IPS-11a (cell line): ENCODE results near the gene NEDD4.
"Not testable (repeated sequence)": the region's sequence is repeated elsewhere in the genome, so short reads cannot be mapped to it uniquely, and the experiment has no call there.

Experiments
- H3K4me3 ChIP-seq: one replicate; pipeline ENCODE4 v1.5.1; 2013; ENCODE audit warnings: low read depth, low read length, control low read depth

NEDD4 gene

DNA sequence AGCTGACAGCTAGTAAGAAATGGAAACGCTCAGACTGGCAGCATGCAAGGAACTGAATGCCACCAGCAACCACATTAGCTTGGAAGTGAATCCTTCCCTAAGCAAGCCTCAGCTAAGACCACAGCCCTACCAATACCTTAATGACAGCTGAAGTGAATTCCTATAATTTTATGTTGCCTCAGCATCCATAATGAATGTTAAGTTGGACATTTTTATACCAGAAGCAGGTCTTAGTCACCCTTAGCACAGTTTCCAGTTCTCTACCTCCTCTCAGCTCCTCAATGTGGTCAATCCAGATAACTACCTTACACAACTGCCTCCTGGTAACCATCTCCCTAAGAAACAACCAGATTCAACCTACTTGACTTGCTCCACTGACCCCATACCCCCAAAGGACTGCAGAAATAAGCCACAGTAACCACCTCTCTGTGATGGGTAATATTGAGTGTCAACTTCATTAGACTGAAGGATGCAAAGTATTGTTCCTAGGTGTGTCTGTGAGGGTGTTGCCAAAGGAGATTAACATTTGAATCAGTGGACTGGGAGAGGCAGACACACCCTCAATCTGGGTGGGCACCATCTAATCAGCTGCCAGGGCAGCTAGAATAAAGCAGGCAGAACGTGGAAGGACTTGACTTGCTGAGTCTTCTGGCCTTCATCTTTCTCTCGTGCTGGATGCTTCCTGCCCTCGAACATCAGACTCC, 33.5 kb downstream of the NEDD4 start:
- no peak overlapping the region for H3K4me3 ChIP-seq

DNA sequence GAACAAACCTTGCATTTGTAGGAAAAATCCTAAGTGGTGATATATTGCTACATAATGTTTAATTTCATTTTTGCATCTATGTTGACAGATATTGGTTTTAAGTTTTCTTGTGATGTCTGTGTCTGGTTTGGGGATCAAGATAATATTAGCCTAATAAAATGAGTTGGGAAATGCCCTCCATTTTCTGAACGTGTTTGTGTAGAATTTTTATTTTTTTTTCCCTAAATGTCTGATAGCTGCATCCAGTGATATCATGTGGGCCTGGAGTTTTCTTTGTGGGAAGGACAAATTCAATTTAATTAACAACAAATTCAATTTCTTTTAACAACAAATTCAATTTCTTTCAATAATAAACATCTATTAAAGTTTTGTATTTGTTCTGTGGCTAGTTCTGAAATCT, 35.1 kb downstream of the NEDD4 start:
- H3K4me3 ChIP-seq, result no peak overlapping the region

DNA sequence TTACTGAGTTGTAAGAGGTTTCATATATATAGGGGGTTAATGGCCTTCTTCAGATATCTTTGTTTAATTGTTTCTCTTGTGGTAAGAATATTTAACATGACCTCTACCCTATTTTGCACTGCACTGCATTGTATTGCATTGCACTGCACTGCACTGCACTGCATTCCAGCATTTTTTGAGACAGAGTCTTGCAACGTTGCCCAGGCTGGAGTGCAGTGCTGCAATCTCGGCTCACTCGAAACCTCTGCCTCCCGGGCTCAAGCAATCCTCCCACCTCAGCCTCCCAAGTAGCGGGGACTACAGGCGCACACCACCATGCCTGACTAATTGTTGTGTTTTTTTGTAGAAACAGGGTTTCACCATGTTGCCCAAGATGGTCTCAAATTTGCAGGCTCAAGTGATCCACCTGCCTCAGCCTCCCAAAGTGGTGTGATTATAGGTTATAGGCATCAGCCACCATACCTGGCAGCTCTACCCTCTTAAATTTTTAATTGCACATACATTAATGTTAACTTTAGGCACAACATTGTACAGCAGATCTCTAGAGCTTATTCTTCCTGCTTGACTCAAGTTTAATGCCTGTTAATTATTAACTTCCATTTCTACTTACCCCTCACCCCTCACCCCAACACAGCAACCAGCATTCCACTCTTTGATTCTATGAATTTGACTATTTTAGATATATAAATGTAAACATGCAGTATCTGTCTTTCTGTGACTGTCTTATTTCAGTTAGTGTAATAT, 38.4 kb downstream of the NEDD4 start:
- H3K4me3 ChIP-seq, result no peak overlapping the region

DNA sequence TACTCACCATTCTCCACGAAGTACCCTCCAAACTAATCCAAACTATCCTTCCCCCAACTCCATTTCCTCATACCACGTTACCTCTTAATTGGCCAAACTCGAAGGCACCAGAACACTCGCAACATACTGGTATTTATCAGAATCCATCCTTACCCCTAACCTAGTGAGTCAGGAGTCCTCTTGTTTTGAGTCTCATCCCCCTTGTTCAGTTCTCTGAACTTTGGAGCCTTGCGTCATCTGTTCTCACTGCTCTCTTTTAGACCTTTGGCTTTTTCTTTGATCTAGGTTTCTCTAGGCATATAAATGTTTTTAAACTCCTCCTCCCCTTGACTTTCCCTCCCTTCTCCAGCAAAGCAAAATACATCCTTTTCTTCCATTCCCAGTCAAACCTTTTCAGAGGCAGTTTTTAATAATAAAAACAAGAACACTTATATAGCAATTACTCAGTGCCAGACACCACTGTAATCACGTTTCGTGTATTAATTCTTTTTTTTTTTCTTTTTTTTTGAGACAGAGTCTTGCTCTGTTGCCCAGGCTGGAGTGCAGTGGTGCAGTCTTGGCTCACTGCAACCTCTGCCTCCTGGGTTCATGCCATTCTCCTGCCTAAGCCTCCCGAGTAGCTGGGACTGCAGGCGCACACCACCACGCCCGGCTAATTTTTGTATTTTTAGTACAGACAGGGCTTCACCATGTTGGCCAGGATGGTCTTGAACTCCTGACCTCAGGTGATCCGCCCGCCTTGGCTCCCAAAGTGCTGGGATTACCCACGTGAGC, 40.7 kb downstream of the NEDD4 start:
- H3K4me3 ChIP-seq, result not testable (repeated sequence)

- H3K4me3 ChIP-seq, result not testable (repeated sequence)
These were observed 48.8 kb downstream of the NEDD4 start for GRCh38 chr15:55944606-55945005.

DNA sequence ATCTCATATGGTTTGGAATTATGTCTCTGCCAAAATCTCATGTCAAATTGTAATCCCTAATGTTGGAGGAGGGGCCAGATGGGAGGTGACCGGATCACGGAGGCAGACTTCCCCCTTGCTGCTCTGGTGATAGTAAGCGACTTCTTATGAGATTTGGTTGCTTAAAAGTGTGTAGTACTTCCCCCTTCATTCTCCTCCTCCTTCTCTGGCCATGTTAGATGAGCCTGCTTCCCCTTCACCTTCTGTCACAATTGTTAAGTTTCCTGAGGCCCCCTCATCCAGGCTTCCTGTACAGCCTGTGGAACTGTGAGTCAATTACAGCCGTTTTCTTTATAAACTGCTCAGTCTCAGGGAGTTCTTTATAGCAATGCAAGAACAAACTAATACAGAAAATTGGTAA, 51.1 kb downstream of the NEDD4 start:
- H3K4me3 ChIP-seq, result no peak overlapping the region

DNA sequence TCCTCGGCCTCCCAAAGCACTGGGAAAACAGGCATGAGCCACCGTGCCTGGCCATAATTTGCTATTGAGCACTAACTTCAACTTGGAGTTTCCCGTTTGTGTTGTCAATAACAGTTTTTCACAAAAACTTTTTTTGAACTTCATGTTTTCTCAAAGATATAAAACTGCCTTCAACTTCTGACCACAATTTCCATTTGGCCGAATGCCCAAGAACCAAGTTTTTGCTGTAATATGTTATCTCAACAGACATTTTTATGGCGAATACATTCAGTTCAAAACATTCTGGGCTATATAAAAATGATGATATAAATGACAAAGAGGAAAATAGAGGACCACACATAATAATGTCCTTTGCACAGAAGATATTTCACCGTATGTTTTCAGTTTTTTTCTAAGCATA, 56.4 kb downstream of the NEDD4 start:
- H3K4me3 ChIP-seq, result no peak overlapping the region

- H3K4me3 ChIP-seq, result no peak overlapping the region
These were observed 64.5 kb downstream of the NEDD4 start for GRCh38 chr15:55928955-55929354.

DNA sequence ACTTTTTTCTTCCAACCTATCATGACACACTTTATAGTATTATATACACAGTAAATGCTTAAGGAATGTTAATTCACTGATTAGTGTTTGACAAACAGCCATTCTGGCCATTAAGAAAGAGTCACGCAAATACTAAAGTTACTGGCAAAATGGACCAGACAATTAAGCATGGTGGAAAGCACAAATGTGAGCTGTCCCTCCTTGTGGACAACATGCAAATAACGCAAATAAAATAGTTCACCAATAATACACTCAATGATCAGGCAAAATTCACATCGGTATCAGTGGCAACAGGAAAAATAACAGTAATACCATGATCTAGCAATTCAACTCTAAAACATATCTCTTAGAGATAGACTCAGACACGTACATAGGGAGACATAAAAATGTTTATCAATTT, 71.7 kb downstream of the NEDD4 start:
- H3K4me3 ChIP-seq, result no peak overlapping the region

- H3K4me3 ChIP-seq, result no peak overlapping the region
These were observed 75.5 kb downstream of the NEDD4 start for GRCh38 chr15:55917881-55918296.

DNA sequence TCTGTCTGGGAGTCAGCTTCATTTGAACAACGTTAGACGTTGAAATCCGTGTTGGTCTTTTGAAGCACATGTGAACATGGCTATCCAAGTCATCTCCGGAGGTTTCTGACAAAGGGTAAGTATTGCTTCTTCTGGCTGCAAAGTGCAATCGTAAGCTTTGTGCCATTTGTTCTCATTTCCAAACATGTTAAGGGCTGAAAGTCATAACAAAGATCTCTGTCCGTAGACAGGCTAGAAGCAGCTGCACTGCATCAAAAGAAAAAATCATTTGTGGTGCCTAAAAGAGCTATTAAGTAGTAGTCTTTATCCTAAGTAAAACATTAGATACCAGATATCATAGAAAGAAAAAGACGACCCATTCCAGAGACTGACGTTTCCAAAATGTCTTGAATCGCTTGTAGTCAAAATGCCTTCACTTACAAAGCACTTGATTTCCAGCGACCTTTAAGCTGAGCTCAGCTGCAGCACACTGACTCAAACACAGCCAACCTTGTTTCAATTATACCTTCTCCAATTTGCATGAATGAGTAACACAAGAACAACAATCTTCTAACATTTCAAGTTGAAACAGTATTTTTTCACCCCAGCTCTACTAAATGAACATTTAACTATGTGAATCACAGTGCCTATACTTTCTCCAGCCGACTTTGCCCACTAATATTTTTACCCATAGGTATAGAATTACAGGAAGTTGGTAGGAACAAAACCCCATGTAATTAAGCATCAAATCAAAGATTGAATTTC, 76.6 kb downstream of the NEDD4 start:
- no peak overlapping the region for H3K4me3 ChIP-seq

DNA sequence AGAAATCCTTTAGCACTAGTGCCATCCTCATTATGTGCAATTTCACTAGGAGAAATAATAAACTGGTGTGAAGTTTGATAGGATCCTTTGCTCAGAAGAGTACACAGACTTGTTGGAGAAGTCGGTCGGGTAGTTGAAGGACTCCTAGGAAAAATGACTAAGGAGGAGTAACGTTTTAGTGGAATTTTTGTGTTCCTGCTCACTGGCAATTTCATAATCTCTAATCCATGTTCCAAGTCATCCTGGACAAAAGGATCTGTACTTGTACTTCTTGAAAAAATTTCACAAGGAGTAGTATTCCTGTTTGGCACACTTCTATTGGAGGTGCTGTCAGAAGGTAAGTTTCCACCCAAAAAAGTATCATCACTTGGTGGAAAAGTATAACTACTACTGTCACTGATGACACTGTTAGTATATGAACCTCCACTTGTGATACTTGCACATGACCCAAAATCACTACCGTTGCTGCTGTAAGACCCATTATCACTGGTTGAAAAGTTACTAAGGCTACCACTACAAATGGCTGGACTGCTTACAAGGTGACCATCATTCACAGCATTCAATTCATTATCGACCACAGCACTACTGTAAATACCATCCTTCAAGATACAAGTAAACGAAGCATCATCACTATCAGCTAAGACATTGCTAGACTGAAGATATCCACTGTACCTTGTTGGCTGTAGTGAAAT, 77.4 kb downstream of the NEDD4 start:
- no peak overlapping the region for H3K4me3 ChIP-seq

DNA sequence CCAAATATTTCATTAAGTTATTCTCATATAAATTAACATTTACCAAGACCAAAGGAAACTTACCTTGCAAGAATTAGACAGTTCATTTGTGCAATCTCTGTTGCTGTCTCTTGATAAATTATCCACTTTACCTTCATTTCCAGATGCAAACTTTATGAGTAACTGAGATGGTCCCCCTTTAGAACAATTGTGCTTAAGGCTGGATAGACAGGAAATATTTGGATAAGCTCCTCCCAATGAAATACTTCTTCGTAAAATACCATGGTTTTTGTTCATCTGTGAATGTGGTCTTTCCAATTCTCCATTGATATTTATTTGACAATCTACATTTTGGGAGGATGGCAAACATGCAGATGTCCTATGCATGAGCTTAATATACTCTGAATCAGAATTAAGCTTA, 78.2 kb downstream of the NEDD4 start:
- no peak overlapping the region for H3K4me3 ChIP-seq

DNA sequence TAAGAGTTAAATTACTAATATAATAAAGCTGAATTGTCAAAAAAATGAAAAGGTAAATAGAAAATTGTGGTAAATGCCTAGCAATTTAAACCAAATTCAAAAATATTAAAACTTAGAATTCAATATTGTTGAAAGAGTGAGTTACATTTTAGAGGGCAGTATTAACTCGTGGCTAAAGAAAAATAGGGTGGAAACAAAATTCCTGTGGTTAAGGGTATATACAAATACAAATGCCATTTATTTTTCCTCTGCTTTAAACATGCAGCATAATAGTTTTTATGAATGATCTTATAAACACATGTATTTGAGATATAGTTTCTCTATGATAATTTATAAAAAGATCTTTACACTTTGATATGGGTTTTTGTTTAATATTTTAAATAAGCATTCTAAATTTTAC, 79.0 kb downstream of the NEDD4 start:
- no peak overlapping the region for H3K4me3 ChIP-seq

GRCh38 chr15:55912982-55913381, 80.4 kb downstream of the NEDD4 start:
- H3K4me3 ChIP-seq, result no peak overlapping the region

DNA sequence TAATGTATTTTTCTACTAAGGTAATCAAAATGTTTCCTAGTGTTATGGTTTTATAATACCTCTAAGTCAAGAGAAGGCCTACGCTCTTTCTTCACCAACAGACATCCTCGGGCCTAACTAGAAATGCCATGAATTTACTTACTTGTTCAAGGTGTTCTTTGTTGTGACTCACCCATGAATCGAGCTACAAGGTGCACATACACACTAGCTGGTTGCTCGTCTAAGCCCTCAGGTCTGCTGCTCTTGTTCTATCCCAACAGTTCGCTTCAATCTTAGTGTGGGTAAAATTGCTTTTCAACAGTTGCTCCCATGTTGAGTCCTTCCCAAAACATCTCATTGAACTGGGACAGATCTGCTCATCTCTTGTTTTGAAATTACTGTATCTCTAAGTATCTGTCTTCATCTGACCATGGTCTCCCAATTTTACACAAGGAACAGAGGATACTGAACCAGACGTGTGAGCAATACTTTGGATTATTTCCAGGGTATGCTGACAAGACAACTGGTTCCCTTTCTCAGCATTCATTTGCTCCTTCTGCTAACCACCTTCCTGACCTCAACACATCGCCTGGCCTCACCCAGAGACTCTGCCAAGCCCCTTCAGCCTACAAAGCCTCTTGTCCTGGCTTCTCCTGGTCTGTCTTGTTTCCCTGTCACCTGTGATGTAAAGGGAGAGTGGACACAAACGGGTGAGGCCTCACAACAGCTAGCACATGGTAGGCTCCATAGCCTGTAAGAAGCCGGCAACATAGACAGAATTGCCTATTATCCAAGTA, 84.2 kb downstream of the NEDD4 start:
- no peak overlapping the region for H3K4me3 ChIP-seq

- no peak overlapping the region for H3K4me3 ChIP-seq
These were observed 85.6 kb downstream of the NEDD4 start for GRCh38 chr15:55907797-55908196.

DNA sequence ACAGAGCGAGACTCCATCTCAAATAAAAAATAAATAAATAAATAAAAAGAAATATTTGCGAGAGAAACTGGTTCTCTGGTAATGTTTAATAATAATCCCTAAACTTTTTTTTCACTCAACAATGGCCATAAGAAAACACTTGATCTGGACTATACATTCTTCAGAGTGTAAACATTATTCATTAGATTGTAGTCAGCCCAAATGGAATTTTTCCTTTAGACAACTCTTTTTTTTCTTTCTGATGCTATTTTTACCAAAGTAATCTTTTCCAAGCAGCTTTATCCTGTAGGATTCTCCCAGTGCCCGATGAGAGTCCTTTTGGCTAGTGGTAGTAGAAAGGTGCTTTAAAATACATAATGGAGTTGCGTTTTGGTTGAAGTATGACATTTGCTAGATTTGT, 90.4 kb downstream of the NEDD4 start:
- H3K4me3 ChIP-seq, result no peak overlapping the region

DNA sequence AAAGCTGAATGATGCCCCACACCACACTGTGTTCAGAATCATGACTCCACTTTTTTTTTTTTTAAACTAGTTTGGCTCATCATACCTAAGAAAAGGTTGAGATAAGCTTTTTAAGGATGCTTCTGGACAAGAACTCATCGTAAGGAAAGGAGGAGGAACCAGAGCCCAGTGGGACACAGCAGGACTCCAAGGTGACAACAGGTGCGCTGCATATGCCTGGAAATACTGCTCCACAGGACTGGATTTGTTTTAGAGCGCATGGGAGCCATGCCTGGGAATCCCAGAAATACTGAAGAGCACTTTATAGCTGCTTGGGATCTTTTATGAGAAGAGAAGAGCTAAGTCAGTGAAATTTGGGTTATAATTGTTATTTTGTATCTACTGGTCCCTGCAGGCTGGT, 93.4 kb downstream of the NEDD4 start:
- H3K4me3 ChIP-seq, result no peak overlapping the region

DNA sequence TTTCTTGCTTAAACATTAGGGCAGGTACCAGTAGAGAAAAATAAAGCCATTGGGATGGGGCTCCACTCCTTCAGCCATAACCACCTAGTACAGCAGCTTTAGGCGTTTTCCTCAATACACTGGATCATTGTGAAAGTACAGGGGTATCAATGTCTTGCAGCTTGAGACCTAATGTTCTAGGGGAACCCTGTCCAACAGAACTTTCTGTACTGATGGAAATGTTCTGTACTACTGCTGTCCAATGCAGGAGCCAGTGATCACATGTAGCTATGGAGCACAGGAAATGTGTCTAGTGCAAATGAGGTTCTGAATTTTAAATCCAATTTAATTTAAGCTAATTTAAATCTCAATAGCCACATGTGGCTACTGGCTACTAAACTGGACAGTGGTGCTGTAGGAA, 93.9 kb downstream of the NEDD4 start:
- H3K4me3 ChIP-seq, result no peak overlapping the region
